Measurements from ENCODE around the gene WDR41.
"Not testable (repeated sequence)": the region's sequence is repeated elsewhere in the genome, so short reads cannot be mapped to it uniquely, and the experiment has no call there.

WDR41 gene

GRCh38 chr5:77398896-77399295, 93.2 kb downstream of the WDR41 start:
- no peak for DNase-seq

- no peak for DNase-seq
Measured at GRCh38 chr5:77398458-77398857, 93.7 kb downstream of the WDR41 start.

- no peak for DNase-seq
Measured at GRCh38 chr5:77397686-77398292, 94.3 kb downstream of the WDR41 start.

- DNase-seq, result no peak
Measured at GRCh38 chr5:77396017-77396416, 96.1 kb downstream of the WDR41 start.

- no peak for DNase-seq
Measured at GRCh38 chr5:77394064-77394715, 97.9 kb downstream of the WDR41 start.

- DNase-seq, result peak; percentile 40
Measured at GRCh38 chr5:77391240-77391765, 100.8 kb downstream of the WDR41 start.

GRCh38 chr5:77390795-77391194, 101.3 kb downstream of the WDR41 start:
- DNase-seq, result no peak

GRCh38 chr5:77390221-77390620, 101.9 kb downstream of the WDR41 start:
- DNase-seq, result no peak

GRCh38 chr5:77389746-77390145, 102.4 kb downstream of the WDR41 start:
- no peak for DNase-seq

- DNase-seq, result not testable (repeated sequence)
Measured at GRCh38 chr5:77386340-77386739, 105.8 kb downstream of the WDR41 start.

- DNase-seq, result not testable (repeated sequence)
Measured at GRCh38 chr5:77383336-77383735, 108.8 kb downstream of the WDR41 start.

Data from NCI-H345 (cell line).